GM18909 (cell line): ENCODE measurements around the gene PDGFD.
A peak's percentile ranks its signal among the peaks of the same experiment; 100 is the strongest.

Source experiments
- ATAC-seq: cut with Tn5 transposase; IDR thresholded peaks from one replicate; pipeline ENCODE4 v1.9.1; 2021; ENCODE audit warnings: mild to moderate bottlenecking; ENCODE audit not compliant: unreplicated experiment, poor library complexity

PDGFD gene

GRCh38 chr11:103867481-103867880 is 296.5 kb downstream of the PDGFD start:
- no peak for ATAC-seq

- ATAC-seq = no peak
Measured at GRCh38 chr11:103863497-103863896, 300.4 kb downstream of the PDGFD start.

GRCh38 chr11:103862802-103863174 is 301.2 kb downstream of the PDGFD start:
- peak; percentile 33 for ATAC-seq

GRCh38 chr11:103862094-103862801 is 301.7 kb downstream of the PDGFD start:
- peak; percentile 83 for ATAC-seq
